ENCODE results near the gene PPM1E.
"Not testable (repeated sequence)": the region's sequence is repeated elsewhere in the genome, so short reads cannot be mapped to it uniquely, and the experiment has no call there.

PPM1E gene

DNA sequence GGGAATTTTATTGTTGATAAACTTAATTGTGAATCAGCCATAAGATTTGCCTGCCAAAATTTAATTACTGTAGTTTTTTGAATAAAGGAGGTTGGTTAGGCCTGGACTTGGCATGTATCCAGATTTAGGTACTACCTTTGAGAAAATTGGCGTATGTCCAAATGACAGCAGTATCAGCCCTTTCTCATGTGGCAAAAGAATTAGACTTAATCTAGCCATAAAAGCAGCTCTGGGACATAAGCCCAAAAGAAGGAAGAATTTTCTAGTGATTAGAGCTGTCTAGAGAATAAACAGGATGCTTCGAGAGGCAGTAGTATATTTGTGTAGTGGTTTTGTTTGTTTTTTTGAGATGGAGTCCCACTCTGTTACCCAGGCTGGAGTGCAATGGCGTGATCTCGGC, 27.7 kb downstream of the PPM1E start:
- DNase-seq, result no peak

DNA sequence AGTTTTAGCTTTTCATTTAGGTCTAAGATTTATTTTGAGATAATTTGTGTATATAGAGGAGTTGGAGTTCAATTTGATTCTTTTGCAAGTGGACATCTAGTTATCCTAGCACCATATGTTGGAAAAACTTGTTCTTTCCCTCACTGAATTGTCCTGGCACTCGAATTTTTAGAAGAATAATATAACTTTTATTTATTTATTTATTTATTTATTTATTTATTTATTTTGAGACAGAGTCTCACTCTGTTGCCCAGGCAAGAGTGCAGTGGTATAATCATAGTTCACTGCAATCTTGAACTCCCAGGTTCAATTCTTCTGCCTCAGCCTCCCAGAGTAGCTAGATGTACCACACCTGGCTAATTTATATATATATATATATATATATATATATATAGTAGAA, 29.4 kb downstream of the PPM1E start:
- no peak for DNase-seq

DNA sequence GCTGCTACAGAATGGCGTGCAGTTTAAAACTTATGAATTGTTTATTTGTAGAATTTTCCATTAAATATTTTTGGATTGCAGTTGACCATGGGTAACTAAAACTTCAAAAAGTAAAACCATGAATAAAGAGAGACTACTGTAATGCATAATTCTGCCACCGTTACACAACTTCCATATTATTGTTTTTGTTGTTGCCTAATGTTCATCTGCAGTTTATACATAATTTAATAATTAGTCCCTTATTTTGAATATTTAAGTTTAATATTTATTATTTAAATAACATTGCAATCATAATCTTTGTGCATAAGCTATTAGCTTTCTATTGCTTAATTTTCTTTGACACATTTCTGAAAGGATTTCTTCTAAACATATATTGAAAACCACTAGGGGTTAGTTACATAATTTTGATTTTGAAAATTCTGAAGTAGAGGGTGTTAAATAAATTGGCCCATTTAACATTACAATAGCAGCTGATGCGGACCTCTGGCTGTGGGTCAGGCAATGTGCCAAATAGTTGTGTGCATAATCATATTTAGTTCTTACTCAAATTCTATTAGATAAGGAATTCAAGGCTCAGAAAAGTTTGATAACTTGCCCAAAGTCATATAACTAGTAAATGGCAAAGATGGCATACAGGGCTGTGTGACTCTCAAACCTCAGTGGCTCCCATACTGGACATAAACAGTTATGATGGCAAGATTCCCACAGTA, 31.1 kb downstream of the PPM1E start:
- DNase-seq, result no peak

DNA sequence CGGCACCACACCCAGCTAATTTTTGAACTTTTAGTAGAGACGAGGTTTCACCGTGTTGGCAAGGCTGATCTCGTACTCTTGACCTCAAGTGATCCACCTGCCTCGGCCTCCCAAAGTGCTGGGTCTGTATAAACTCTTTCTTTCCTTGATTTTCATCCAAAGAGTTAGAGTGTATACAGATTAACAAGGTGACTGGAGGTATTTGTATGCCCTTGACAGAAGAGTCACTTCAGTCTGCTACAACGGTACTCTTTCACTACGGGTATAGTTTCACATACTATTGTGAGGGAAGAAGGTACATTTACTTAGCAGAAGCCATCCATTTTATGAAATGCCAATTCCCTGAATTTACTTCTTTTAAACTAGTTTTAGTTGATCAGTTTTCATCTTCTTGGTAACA, 32.5 kb downstream of the PPM1E start:
- DNase-seq, result no peak

DNA sequence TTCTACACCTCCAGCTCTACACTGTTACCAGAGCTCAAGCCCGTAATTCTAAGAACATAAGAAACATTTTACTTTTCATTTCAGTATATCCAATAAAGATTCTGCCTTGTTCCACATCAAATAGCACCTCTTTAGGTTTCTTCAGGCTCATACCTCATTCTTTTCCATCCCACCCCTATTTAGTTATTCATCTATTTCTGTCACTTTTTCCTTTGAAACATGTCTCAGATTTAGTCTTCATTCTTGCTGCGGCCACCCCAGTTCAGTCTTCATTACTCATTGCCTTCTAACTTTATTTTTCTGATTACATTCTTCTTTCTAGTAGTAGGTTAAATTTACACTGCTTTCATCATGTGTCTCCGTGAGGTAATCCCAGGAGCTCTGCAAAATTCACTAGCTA, 33.5 kb downstream of the PPM1E start:
- DNase-seq, result peak; percentile 2

- no peak for DNase-seq
Measured at GRCh38 chr17:58789831-58790230, 34.2 kb downstream of the PPM1E start.

- not testable (repeated sequence) for DNase-seq
Measured at GRCh38 chr17:58794508-58794907, 38.9 kb downstream of the PPM1E start.

GRCh38 chr17:58802188-58802587, 46.5 kb downstream of the PPM1E start:
- no peak for DNase-seq

DNA sequence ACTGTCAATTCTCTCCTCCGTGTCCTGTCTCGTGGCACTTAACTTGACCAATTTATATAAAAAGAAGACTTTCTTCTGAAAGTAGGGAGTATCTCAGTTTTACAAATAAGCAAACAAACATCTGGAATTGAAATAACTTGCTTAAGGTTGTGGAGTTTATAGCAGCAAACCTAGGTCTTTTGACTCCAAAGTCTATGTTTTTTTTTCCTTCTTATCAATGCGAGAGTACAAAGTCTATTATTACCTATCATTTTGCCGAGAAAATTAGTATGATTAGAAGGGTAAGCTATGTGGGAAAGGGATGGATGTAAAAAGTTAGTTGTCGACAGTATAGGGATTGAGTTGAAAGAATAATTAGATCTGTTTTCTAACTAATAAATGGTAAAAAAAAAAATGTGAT, 50.4 kb downstream of the PPM1E start:
- no peak for DNase-seq

DNA sequence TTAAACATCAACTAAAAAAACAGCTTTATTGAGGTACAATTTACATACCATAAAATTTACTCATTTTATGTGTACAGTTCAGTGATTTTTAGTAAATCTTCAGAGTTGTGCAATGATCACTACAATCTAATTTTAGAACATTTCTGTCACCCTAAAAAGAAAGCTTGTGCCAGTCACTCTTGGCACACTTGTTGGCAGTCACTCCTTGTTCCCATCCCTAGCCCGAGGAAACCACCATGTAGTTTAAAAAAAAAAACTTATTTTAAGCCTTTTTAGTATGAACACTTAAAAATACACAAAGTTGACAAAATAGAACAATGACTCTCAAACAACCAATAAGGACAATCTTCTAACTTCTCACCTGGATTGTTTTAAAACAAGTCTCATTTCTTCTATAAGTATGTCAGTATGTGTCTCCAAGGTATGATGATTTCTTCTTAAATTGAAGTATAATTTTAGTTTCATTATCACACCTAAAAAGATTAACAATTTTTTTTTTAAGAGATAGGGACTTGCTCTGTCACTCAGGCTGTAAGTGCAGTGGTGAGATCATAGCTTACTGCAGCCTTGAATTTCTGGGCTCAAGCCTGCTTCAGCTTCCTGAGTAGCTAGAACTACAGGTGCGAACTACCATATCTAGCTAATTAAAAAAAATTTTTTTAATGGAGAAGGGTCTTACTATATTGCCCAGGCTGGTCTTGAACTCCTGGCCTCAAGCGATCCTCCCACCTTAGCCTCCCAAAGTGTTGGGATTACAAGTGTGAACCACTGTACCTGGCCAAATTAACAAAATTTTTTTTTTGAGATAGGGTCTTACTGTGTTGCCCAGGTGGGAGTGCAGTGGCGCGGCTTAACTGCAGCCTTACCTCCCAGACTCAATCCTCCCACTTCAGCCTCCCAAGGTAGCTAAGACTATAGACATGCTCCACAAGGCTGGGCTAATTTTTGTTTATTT, 53.2 kb downstream of the PPM1E start:
- DNase-seq, result no peak

GRCh38 chr17:58809564-58809936, 53.9 kb downstream of the PPM1E start:
- no peak for DNase-seq

DNA sequence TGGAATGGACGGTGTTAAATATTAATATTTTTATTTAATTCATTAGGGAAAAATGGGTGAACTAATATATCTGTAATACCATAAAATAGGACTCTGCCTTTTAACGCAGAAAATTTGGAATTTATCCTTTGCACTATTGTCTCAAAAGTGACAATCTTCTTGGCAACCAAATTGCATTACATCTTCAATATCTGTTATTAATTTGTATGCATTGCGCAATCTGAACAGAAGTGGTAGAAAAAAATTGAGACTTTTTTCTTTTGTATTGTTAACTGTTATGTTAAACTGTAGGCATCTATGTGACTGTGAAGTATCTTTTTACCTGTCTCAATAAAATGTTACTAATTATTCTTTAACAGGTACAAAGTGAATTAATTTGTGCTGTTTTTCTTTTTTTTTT, 55.6 kb downstream of the PPM1E start:
- DNase-seq, result no peak

DNA sequence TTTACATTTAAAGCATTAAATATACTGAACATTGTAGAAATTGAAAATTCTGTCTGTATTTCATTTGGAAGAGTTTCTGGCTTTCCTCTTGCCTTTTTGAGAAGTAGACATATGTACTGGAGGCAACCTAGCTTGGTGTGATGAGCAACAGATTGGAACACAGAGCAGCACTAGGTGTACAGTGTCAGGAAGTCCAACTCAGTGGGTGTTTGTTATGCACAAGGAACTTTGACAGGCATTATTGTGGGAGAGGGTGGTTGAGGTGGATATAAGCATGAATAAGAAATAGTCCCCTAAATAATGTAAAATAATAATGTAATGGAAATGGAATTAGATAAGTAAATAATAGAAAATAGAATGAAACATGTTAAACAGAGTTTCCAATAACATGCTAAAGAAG, 58.1 kb downstream of the PPM1E start:
- DNase-seq, result no peak

DNA sequence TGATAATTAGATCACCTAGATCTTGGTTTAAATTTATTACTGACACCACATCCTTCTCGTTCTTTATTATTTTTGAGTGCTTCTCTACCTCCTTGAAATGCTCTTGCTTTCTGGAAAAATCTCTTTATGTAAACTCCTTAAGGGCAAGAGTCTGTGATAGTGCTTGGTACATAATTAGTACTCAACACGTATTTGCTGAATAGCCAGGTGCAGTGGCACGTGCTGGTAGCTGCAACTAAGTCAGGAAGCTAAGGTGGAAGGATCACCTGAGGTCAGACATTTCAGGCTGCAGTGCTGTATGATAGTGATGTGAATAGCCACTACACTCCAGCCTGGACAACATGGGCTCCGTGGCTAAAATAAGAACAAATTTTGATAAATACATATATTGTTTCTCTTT, 63.0 kb downstream of the PPM1E start:
- DNase-seq, result no peak

DNA sequence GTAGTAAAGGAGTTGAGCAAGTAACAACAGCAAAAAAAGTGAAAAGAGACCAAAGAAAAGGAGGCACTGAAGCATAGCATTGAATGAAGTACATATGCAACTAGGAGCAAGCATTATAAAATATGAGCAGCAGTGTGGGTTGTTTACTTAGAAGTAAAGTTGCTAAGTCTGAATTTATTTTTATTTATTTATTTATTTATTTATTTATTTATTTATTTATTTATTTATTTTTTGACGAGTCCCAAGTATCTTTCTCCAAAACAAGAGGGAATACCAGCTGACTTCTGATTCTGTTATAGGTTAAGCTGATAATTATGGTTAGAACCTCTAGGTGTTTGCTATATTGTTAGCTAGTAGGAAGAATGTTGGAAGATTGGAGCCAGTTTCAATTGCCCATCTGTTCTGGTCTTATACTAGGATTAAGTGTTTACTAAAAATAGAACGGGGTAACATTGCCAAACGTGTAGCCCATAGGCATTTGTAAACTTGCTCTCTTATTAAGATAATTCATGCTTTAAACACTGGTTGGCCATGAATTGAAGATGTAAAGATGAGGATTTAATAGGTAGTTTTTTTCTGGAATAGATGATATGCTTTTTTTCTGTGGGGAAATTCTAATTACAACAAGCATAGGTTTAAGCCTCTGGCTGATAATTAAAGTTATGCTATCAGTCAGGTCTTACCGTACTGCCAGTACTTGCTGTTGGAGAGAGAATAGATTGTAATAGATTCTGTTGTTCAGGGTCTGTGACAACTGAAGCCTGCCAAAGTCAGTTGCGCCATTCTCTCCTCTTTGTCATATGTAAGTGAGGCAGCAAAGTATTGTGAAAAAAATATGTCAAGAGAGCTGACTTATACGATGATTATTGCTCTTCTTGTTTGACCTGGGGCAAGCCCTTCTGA, 66.7 kb downstream of the PPM1E start:
- no peak for DNase-seq

GRCh38 chr17:58823051-58823525, 67.4 kb downstream of the PPM1E start:
- DNase-seq, result no peak

- DNase-seq, result no peak
Measured at GRCh38 chr17:58829172-58829637, 73.6 kb downstream of the PPM1E start.

GRCh38 chr17:58831780-58832179, 76.1 kb downstream of the PPM1E start:
- DNase-seq, result no peak

- DNase-seq, result no peak
Measured at GRCh38 chr17:58832514-58832913, 76.9 kb downstream of the PPM1E start.

DNA sequence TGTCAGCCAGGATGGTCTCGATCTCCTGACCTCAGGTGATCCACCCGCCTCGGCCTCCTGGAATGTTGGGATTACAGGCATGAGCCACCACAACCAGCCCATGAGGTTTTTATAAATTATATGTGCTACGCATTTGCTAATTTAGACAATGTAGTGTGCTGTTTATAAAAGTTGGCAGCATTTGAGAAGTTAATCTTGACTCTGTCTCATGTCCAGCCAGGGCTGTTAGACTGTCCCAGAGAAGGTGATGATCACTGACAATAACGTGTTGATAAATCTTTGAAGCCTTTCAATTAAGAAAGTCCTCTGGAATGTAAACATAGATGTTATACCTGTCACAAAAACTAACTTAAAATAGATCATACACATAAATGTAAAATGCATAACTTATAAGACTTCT, 82.0 kb downstream of the PPM1E start:
- no peak for DNase-seq

DNA sequence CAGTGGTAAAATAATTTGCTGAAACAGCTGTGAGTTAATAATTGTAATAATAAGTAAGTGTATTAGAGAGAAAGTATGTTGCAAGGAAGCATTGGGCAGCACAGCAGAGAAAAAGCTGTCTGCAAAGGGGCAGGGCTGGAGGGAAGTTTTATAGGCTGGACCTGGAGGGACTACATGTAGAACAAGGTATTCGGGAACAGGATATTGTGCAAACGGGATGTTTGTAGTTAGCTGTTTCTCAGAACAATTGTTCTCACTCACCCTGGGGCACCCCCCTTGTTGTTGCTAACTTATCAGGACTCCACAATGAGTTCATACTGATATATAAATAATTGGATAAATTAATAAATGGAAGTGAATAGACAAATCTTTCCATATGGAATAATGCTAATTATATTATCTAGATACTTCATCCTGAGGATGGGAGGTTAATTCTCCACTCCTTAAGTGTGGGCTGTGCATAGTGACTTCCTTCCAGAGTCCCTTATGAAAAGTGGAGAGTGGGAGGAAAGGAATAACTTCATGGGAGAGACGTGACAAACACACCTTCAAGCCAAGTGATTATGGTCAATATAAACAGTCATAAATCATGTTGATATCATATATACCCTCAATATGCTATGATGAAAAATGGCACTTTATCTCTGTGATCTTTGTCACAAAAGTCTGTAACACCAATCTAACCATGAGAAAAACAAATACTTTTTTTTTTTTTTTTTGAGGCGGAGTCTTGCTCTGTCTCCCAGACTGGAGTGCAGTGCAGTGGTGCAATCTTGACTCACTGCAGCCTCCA, 85.4 kb downstream of the PPM1E start:
- DNase-seq, result no peak

DNA sequence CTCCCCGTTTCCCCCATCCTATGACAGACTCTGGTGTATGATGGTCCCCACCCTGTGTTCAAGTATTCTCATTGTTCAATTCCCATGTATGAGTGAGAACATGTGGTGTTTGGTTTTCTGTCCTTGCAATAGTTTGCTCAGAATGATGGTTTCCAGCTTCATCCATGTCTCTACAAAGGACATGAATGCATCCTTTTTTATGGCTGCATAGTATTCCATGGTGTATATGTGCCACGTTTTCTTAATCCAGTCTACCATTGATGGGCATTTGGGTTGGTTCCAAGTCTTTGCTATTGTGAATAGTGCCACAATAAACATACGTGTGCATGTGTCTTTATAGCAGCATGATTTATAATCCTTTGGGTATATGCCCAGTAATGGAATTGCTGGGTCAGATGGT, 90.8 kb downstream of the PPM1E start:
- not testable (repeated sequence) for DNase-seq
